Measurements from ENCODE around the gene NACC1. TPM values are rescaled to one million over a fixed set of nuclear protein-coding genes. Genes with fewer than 3 reads are reported as not detected.
"Not testable (repeated sequence)": the region's sequence is repeated elsewhere in the genome, so short reads cannot be mapped to it uniquely, and the experiment has no call there.

NACC1 gene
- total and polyA plus RNA-seq, 2 of the 8 experiments (the other 6 are each of a cell fraction or from before 2014, with no cell fraction given), result 234 to 301 TPM

GRCh38 chr19:13177584-13177983 lies 59.5 kb downstream of the NACC1 start:
- H2BK12ac ChIP-seq (ENCODE audit: low read depth, low read length); H2BK5ac ChIP-seq (ENCODE audit: low read depth, low read length); H4K8ac ChIP-seq (ENCODE audit: extremely low read depth, insufficient read depth, low read length); H4K5ac ChIP-seq (ENCODE audit: insufficient read length, low read depth, low read length); H4K20me1 ChIP-seq (replicated peaks in 1 of 2; ENCODE audit: control insufficient read depth in 1 of 2, insufficient read depth in 2 of 2, low read length in 2 of 2); H3K23me2 ChIP-seq (ENCODE audit: low read depth, low read length); H3K56ac ChIP-seq (replicated peaks; ENCODE audit: insufficient read length, low read depth, low read length); H2BK15ac ChIP-seq (ENCODE audit: low read length); H3K4me3 ChIP-seq (ENCODE audit: extremely low read depth in 1 of 4, insufficient read depth in 2 of 4, low read depth in 3 of 4, low read length in 4 of 4); H3K4me1 ChIP-seq (replicated peaks in 1 of 4; ENCODE audit: control insufficient read depth in 3 of 4, insufficient read depth in 4 of 4, low read length in 3 of 4); H3K27me3 ChIP-seq (replicated peaks in 1 of 4; ENCODE audit: control insufficient read depth in 3 of 4, extremely low read depth in 1 of 4, insufficient read depth in 3 of 4, low read length in 3 of 4); H4K91ac ChIP-seq (replicated peaks; ENCODE audit: insufficient read length, low read length); H2AK5ac ChIP-seq (ENCODE audit: low read depth, low read length); H3K36me3 ChIP-seq (ENCODE audit: control insufficient read depth in 2 of 4, insufficient read depth in 4 of 4, low read length in 3 of 4); H3K27ac ChIP-seq (ENCODE audit: low read depth, low read length); DNase-seq (ENCODE audit: low read depth in 1 of 2, low spot score in 2 of 2); H2BK120ac ChIP-seq (replicated peaks; ENCODE audit: low read depth, low read length); H3K79me1 ChIP-seq (ENCODE audit: low read depth, low read length); H3K4me2 ChIP-seq (ENCODE audit: insufficient read depth in 1 of 2, low read depth in 2 of 2, low read length in 2 of 2); H3K4ac ChIP-seq (replicated peaks; ENCODE audit: insufficient read length, low read depth, low read length); H2AFZ ChIP-seq (ENCODE audit: low read length); H3K9ac ChIP-seq (replicated peaks in 1 of 4; ENCODE audit: extremely low read depth in 1 of 4, low read depth in 3 of 4, low read length in 3 of 4); H3K14ac ChIP-seq (ENCODE audit: insufficient read length); H2BK20ac ChIP-seq (ENCODE audit: low read length); H3K9me3 ChIP-seq (ENCODE audit: insufficient read depth in 2 of 2, low read depth in 1 of 2, low read length in 1 of 2); H3K23ac ChIP-seq (ENCODE audit: insufficient read length); H3K79me2 ChIP-seq (ENCODE audit: control insufficient read depth in 1 of 2, insufficient read depth in 2 of 2, low read length in 2 of 2); H3K18ac ChIP-seq (ENCODE audit: extremely low read depth, low read length); FAIRE-seq: not testable (repeated sequence)
- CTCF ChIA-PET (ENCODE audit: partially characterized antibody), result interaction anchor here (0.6 to 1.7 kb wide), 6 partner anchors 9 to 199 kb away, joined by 3 to 6 read pairs (median 4); no protein-coding TSS in a partner anchor
- WGBS, 2 experiments (ENCODE audit: extremely low coverage in 1 of 2, insufficient coverage in 1 of 2, insufficient read length in 1 of 2, insufficient replicate concordance in 2 of 2, low coverage in 1 of 2, low lambda C conversion rate in 2 of 2, missing lambda C conversion rate in 1 of 2), result 99% methylated on average over 5 of the region's 5 CpGs; no CpG with 5 or more reads in 1 of the 2 experiments
- POLR2A ChIA-PET (ENCODE audit: partially characterized antibody), result interaction anchor here (0.9 to 9.8 kb wide), 5 partner anchors 8 to 25 kb away, joined by 3 to 67 read pairs (median 37); no protein-coding TSS in a partner anchor

GRCh38 chr19:13178291-13178690 lies 60.2 kb downstream of the NACC1 start:
- WGBS, 2 experiments (ENCODE audit: extremely low coverage in 1 of 2, insufficient coverage in 1 of 2, insufficient read length in 1 of 2, insufficient replicate concordance in 2 of 2, low coverage in 1 of 2, low lambda C conversion rate in 2 of 2, missing lambda C conversion rate in 1 of 2), result 98% methylated on average over 9 of the region's 10 CpGs; no CpG with 5 or more reads in 1 of the 2 experiments
- not testable (repeated sequence) for FAIRE-seq

More at GRCh38 chr19:13178291-13178690, 60.2 kb downstream of the NACC1 start:
- H2AK5ac ChIP-seq (ENCODE audit: low read depth, low read length); H2BK15ac ChIP-seq (ENCODE audit: low read length); H4K8ac ChIP-seq (ENCODE audit: extremely low read depth, insufficient read depth, low read length); H3K23ac ChIP-seq (ENCODE audit: insufficient read length); H3K4ac ChIP-seq (replicated peaks; ENCODE audit: insufficient read length, low read depth, low read length); H2BK12ac ChIP-seq (ENCODE audit: low read depth, low read length); H3K14ac ChIP-seq (ENCODE audit: insufficient read length); H3K4me1 ChIP-seq (replicated peaks in 1 of 4; ENCODE audit: control insufficient read depth in 3 of 4, insufficient read depth in 4 of 4, low read length in 3 of 4); DNase-seq (ENCODE audit: low read depth in 1 of 2, low spot score in 2 of 2); H3K4me2 ChIP-seq (ENCODE audit: insufficient read depth in 1 of 2, low read depth in 2 of 2, low read length in 2 of 2); H4K91ac ChIP-seq (replicated peaks; ENCODE audit: insufficient read length, low read length); H3K4me3 ChIP-seq (ENCODE audit: extremely low read depth in 1 of 4, insufficient read depth in 2 of 4, low read depth in 3 of 4, low read length in 4 of 4); H3K27me3 ChIP-seq (replicated peaks in 1 of 4; ENCODE audit: control insufficient read depth in 3 of 4, extremely low read depth in 1 of 4, insufficient read depth in 3 of 4, low read length in 3 of 4); H3K79me2 ChIP-seq (ENCODE audit: control insufficient read depth in 1 of 2, insufficient read depth in 2 of 2, low read length in 2 of 2); H4K5ac ChIP-seq (ENCODE audit: insufficient read length, low read depth, low read length); H3K23me2 ChIP-seq (ENCODE audit: low read depth, low read length); H3K56ac ChIP-seq (replicated peaks; ENCODE audit: insufficient read length, low read depth, low read length); H2BK5ac ChIP-seq (ENCODE audit: low read depth, low read length); H2AFZ ChIP-seq (ENCODE audit: low read length); H3K27ac ChIP-seq (ENCODE audit: low read depth, low read length); H4K20me1 ChIP-seq (replicated peaks in 1 of 2; ENCODE audit: control insufficient read depth in 1 of 2, insufficient read depth in 2 of 2, low read length in 2 of 2); H3K9me3 ChIP-seq (ENCODE audit: insufficient read depth in 2 of 2, low read depth in 1 of 2, low read length in 1 of 2); H3K18ac ChIP-seq (ENCODE audit: extremely low read depth, low read length); H3K79me1 ChIP-seq (ENCODE audit: low read depth, low read length); H2BK120ac ChIP-seq (replicated peaks; ENCODE audit: low read depth, low read length); H3K36me3 ChIP-seq (ENCODE audit: control insufficient read depth in 2 of 4, insufficient read depth in 4 of 4, low read length in 3 of 4); H3K9ac ChIP-seq (replicated peaks in 1 of 4; ENCODE audit: extremely low read depth in 1 of 4, low read depth in 3 of 4, low read length in 3 of 4); H2BK20ac ChIP-seq (ENCODE audit: low read length): not testable (repeated sequence)
- CTCF ChIA-PET (ENCODE audit: partially characterized antibody), result interaction anchor here (0.6 to 1.7 kb wide), 4 partner anchors 9 to 200 kb away, joined by 3 to 6 read pairs (median 4); no protein-coding TSS in a partner anchor
- POLR2A ChIA-PET (ENCODE audit: partially characterized antibody), result interaction anchor here (0.6 to 9.8 kb wide), 5 partner anchors 9 to 214 kb away, joined by 4 to 67 read pairs (median 19); no protein-coding TSS in a partner anchor

Measured in H1 (cell line).